Left ventricle myocardium inferior (tissue), 1 donor: ENCODE results near the gene KIF6. TPM values are rescaled to one million over a fixed set of nuclear protein-coding genes. Genes with fewer than 3 reads are reported as not detected.

Experiments used
- DNase-seq: peaks from one replicate; pipeline ENCODE4 v3.0.0-alpha.2; 2020
- H3K27ac ChIP-seq: fragments of 200-600 bp; replicated peaks from 2 replicates; pipeline ENCODE4 v1.8.0; 2021
- H3K27me3 ChIP-seq: fragments of 200-600 bp; 2 replicates; pipeline ENCODE4 v1.8.0; 2021; ENCODE audit warnings: low read depth
- H3K36me3 ChIP-seq: fragments of 200-600 bp; 2 replicates; pipeline ENCODE4 v1.8.0; 2021
- H3K4me1 ChIP-seq: fragments of 200-600 bp; 2 replicates; pipeline ENCODE4 v1.8.0; 2021
- H3K4me3 ChIP-seq: fragments of 200-600 bp; 2 replicates; pipeline ENCODE4 v1.8.0; 2021; ENCODE audit warnings: mild to moderate bottlenecking, moderate library complexity
- H3K9me3 ChIP-seq: fragments of 200-600 bp; replicated peaks from 2 replicates; pipeline ENCODE4 v1.8.0; 2021
- intact Hi-C: fragments of 100-400 bp; cut with micrococcal nuclease; formaldehyde crosslinking; loops from one replicate; pipeline ENCODE4 v1.11.0; 2022
- total RNA-seq: library from RNA; stranded (reverse); fragmentation: NEBNext Ultra II Directional; extraction: Animal tissue kit (Norgen Biotek cat#: 25700); gene quantifications from one replicate; pipeline ENCODE4 v1.2.1, GENCODE V29; 2021
- TF ChIP-seq, protein P1 (sequence below): fragments of 200-600 bp; IDR thresholded peaks from 2 replicates; pipeline ENCODE4 v1.8.0; 2021; ENCODE audit warnings: antibody characterized with exemption, mild to moderate bottlenecking, borderline replicate concordance
- donor health status: DM: no; HTN: yes; CAD: no; lungs with severe emphysema.

Gene KIF6
- total RNA-seq, 1 donor from 2014 or later, result 0.69 TPM

DNA sequence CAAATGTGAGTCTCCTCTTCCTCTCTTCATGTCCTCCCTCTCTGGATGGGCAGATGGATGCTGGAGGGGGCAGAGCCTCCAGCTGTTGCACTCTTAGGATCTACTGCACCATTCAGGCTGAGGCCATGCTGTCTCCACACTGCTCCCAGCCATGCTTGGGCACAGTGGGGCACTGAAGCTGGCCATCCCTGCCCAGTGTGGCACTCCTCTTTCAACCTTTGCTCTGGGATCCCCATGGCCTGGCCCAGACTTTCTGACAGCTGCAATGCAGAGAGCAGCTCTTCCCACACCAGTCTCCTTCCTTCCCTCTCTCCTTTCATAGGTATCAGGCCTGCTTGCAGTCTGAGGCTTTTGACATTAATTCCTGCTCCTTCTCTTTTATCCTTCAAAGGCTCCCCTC lies 420.3 kb downstream of the KIF6 start:
- Histone ChIP-seq H3K9me3 (peaks cover 5% of the 10 kb centered on the region), H3K4me3 (no peak overlapping the region), H3K27me3 (peaks cover 41% of the 10 kb centered on the region), H3K4me1 (peaks cover 3% of the 10 kb centered on the region), H3K36me3 (no peaks in the 10 kb centered on the region), H3K27ac (no peak overlapping the region)
- intact Hi-C loops, result loop anchor here (5.0 to 10.0 kb wide), 3 partner anchors 138 to 430 kb away; no protein-coding TSS in a partner anchor
- TF ChIP-seq, protein P1, sequence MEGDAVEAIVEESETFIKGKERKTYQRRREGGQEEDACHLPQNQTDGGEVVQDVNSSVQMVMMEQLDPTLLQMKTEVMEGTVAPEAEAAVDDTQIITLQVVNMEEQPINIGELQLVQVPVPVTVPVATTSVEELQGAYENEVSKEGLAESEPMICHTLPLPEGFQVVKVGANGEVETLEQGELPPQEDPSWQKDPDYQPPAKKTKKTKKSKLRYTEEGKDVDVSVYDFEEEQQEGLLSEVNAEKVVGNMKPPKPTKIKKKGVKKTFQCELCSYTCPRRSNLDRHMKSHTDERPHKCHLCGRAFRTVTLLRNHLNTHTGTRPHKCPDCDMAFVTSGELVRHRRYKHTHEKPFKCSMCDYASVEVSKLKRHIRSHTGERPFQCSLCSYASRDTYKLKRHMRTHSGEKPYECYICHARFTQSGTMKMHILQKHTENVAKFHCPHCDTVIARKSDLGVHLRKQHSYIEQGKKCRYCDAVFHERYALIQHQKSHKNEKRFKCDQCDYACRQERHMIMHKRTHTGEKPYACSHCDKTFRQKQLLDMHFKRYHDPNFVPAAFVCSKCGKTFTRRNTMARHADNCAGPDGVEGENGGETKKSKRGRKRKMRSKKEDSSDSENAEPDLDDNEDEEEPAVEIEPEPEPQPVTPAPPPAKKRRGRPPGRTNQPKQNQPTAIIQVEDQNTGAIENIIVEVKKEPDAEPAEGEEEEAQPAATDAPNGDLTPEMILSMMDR, result no peak
- no peak for DNase-seq

DNA sequence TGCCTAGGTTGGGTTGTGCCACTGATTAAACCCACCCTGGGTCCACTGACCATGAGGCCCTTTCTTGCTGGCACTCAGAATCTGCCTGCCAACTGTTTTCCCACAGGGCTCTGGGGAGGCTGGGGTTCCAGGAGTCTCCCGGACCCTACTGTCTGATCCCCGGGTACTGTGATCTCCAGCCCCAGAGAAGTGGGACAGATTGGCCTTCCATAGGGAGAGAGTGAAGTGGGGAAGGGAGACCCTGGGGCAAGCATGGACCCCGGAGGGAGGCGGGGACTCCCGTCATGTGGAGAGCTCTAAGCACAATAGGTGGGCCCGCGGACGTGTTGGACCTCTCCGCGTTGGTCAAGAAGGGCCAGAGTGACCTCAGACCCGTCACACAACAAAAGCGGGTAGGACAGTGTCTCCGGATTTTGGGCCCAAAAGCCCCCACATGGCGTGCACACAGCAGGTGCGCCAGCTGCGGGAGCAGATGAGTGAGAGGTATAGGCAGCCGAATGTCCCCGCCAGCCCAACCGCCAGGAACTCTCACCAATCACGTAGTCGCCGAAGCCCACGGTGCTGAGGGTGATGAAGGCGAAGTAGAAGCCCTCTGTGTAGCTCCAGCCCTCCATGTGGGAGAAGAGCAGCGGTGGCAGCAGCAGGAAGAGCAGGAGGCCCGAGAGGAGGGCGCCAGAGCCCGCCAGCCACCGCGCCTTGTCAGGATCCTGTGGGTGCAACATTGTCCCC lies 421.6 kb downstream of the KIF6 start:
- peaks cover 41% of the 10 kb centered on the region for H3K27me3 ChIP-seq
- TF ChIP-seq, protein P1, result peak; percentile 25
- H3K27ac ChIP-seq, result no peak overlapping the region
- H3K36me3 ChIP-seq, result no peaks in the 10 kb centered on the region
- peaks cover 3% of the 10 kb centered on the region for H3K4me1 ChIP-seq
- H3K9me3 ChIP-seq, result peaks cover 5% of the 10 kb centered on the region
- DNase-seq, result no peak
- H3K4me3 ChIP-seq, result no peak overlapping the region
- intact Hi-C loops, result loop anchor here (5.0 to 10.0 kb wide), 3 partner anchors 136 to 429 kb away; no protein-coding TSS in a partner anchor

DNA sequence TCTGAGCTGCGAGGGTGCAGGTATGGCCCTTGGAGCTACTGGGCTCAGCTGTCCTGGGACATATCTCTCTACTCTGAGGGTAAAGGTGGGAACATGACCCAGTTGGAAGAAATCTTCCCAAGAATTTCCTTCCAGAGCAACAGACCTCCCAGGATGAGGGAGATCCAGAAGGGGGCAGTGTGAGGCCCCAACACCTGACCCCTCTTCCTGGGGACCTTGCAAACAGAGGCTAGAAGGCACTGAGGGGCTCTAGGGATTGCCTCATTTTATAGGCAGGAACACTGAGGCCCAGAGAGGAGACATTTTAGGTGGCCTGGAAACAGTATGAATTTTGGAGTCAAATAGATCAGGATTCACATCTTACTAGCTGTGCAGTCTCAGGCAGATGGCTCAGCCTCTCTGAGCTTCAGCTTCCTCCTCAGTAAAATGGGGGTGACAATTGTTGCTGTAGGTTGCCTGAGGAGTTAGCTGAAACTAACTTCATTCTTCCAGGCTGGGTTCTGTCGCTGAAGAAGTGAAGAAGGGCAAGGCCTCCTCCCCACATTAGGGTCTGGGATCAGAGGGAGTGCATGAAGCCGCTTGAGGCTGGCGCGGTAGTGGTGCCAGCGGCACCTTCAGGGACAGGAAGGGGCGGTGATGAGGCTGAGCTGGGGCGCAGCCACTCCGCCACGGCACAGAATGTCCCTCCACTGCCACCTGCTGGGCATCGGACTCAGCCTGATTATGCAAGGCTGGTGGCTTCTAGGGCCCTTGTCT lies 422.4 kb downstream of the KIF6 start:
- TF ChIP-seq, protein P1, result peak; percentile 90
- Histone ChIP-seq H3K9me3 (peaks cover 5% of the 10 kb centered on the region), H3K27me3 (peaks cover 46% of the 10 kb centered on the region), H3K4me1 (peaks cover 3% of the 10 kb centered on the region), H3K27ac (no peak overlapping the region), H3K4me3 (peak overlapping the region; percentile 21), H3K36me3 (no peaks in the 10 kb centered on the region)
- peak; percentile 79 for DNase-seq
- intact Hi-C loops, result loop anchor here (5.0 to 10.0 kb wide), 3 partner anchors 136 to 428 kb away; no protein-coding TSS in a partner anchor

DNA sequence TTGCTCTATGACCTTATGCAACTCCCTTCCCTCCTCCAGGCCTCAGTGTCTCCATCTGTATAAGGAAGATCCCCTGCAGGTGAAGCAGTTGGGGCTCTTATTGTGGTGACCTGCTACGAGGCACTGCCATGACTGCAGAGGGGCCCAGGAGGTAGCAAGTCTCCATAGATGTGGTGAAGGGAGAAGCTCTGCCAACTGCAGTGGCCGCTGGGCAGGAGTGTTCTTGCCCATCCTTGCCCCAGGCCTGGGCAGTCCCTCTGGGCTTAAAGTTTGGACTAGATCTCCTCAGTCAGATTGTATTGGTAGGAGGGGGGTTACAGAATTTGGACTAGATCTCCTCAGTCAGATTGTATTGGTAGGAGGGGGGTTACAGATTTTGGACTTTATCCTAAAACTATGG lies 423.2 kb downstream of the KIF6 start:
- H3K27me3 ChIP-seq, result peaks cover 41% of the 10 kb centered on the region
- peaks cover 5% of the 10 kb centered on the region for H3K9me3 ChIP-seq
- no peaks in the 10 kb centered on the region for H3K36me3 ChIP-seq
- DNase-seq, result no peak
- TF ChIP-seq, protein P1, result no peak
- no peak overlapping the region for H3K4me3 ChIP-seq
- intact Hi-C loops, result loop anchor here (5.0 to 10.0 kb wide), 3 partner anchors 135 to 427 kb away; no protein-coding TSS in a partner anchor
- peaks cover 9% of the 10 kb centered on the region for H3K4me1 ChIP-seq
- no peak overlapping the region for H3K27ac ChIP-seq

DNA sequence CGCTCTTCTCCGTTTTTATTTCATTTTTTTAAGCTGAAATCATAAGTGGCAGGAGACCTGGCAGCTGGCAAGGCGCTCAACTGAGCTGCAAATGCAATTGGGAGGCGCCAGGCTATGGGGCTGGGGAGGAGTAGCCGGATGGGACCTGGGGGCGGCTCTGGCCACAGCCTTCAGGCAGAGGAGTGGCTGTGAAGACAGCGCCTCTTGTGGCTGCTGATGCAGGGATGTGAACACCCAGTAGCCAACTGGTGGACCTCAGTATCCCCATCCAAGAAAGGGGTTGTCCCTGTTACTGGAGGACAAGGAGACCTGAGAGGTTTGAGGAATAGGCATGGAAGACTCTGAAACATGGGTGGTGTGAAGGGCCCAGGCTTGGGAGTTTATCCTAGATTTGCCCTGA lies 423.6 kb downstream of the KIF6 start:
- intact Hi-C loops, result loop anchor here (5.0 to 10.0 kb wide), 3 partner anchors 134 to 427 kb away; no protein-coding TSS in a partner anchor
- no peak overlapping the region for H3K27ac ChIP-seq
- H3K4me3 ChIP-seq, result no peak overlapping the region
- H3K9me3 ChIP-seq, result peaks cover 5% of the 10 kb centered on the region
- TF ChIP-seq, protein P1, result no peak
- DNase-seq, result no peak
- peaks cover 45% of the 10 kb centered on the region for H3K27me3 ChIP-seq
- H3K36me3 ChIP-seq, result no peaks in the 10 kb centered on the region
- peaks cover 13% of the 10 kb centered on the region for H3K4me1 ChIP-seq
